ENCODE data around the gene PAQR5.

The PAQR5 gene

DNA sequence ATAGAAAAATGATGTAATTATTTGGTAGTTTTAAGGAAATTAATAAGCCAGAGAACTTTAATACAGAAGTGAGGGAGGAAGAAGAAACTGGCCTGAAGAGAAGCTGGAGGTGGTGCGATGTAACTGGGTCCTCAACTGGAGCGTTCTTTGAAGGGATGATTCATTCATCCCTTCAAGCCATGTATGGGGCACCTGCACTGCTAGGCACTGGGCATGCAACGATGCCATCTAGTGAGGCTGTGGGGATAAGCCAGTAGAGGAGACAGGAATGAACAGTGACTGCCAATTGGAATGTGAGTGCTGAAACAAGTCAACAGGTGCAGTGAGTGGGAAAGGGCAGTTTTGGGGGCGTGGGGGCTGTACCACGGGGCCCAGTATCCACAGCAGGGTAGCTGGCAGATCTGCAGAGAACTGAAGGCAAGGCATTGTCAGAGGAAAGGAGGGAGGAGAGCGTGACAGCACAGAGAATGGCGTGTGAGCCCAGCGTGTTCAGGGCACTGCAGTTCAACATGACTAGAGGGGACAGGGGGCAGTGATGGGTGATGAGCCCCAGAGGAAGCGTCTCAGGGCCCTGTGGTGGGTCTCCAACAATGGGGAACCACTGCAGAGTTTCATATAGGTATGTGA lies 111.6 kb downstream of the PAQR5 start:
- H3K27ac Mint-ChIP-seq, result no peak overlapping the region
- H3K27me3 Mint-ChIP-seq, result no peaks in the 10 kb centered on the region
- peaks cover 7% of the 10 kb centered on the region for H3K4me1 Mint-ChIP-seq (ENCODE audit: low read depth)
- no peaks in the 10 kb centered on the region for H3K36me3 Mint-ChIP-seq (ENCODE audit: low read depth)
- intact Hi-C loops (cut with micrococcal nuclease), result loop anchor here (10.0 kb wide), 1 partner anchor 246 kb away; the partner anchor contains the start of gene GLCE
- H3K4me3 Mint-ChIP-seq, result no peak overlapping the region
- no peaks in the 10 kb centered on the region for H3K9me3 Mint-ChIP-seq

DNA sequence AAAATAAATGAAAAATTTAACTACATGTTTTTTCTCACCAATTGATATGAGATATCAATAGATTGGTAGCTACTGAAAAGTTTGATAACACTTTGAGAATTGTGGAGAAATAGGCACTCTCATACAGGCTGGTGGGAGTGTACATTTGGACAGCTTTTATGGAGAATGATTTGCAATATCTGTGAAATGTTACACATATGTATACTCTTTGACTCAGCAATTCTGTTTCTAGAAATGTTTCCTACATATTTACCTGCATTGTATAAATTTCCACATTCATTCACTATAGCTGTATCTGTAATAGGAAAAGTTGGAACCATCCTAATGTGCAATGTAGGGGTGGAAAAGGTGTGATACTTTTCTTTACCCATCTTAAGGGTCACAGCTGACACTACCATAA lies 113.6 kb downstream of the PAQR5 start:
- peaks cover 7% of the 10 kb centered on the region for H3K4me1 Mint-ChIP-seq (ENCODE audit: low read depth)
- no peak overlapping the region for H3K4me3 Mint-ChIP-seq
- no peaks in the 10 kb centered on the region for H3K9me3 Mint-ChIP-seq
- intact Hi-C loops (cut with micrococcal nuclease), result loop anchor here (10.0 kb wide), 1 partner anchor 247 kb away; the partner anchor contains the start of gene GLCE
- H3K27ac Mint-ChIP-seq, result no peak overlapping the region
- H3K36me3 Mint-ChIP-seq (ENCODE audit: low read depth), result no peaks in the 10 kb centered on the region
- H3K27me3 Mint-ChIP-seq, result no peaks in the 10 kb centered on the region

- Mint-ChIP-seq H3K27me3 (no peaks in the 10 kb centered on the region), H3K9me3 (no peaks in the 10 kb centered on the region), H3K27ac (no peak overlapping the region), H3K4me1 (ENCODE audit: low read depth) (peaks cover 7% of the 10 kb centered on the region), H3K36me3 (ENCODE audit: low read depth) (no peaks in the 10 kb centered on the region), H3K4me3 (no peak overlapping the region)
- intact Hi-C loops (cut with micrococcal nuclease), result loop anchor here (10.0 kb wide), 1 partner anchor 248 kb away; the partner anchor contains the start of gene GLCE
These were observed 114.0 kb downstream of the PAQR5 start for GRCh38 chr15:69412701-69413100.

DNA sequence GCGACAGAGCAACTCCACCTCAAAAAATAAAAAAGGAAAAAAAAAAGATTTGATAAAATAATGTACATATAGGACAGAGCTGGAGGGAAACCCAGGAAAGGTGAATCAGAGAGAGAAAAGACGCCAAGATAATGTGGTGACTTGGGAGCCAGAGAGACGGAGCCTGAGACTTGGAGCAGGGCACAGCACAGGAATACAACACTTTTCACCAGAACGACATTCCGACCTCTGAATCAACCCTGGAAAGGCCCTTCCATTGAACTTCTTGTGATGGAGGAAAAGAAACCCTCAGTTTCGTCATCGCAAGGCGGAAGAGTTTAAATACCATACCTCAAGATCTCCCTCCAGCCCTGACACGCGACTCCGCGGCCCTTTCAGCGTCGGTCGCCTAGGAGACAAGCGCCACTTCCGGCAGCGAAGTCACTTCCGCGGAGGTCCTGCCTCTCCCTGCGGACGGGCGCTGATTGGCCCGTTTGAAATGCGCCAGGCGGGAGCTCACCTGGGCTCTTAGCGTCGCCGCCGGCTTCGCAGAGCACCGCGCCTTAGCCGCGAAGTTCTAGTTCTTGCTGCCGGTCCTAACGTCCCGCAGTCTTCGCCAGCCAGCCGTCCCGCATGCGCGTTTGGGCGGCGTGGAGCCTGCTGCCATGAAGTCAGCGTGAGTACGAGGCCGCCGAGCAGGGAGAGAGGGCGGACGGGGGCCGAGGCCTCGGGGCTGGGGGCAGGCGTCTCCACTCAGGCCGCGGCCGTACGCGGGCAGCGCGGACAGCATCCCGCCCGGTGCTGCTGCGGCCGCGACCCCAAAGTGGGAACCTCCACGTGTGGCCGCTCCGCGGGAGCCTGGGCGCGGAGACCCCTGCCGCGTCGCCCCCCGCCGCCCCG lies 115.3 kb downstream of the PAQR5 start, which contains the start of gene KIF23:
Gene KIF23, plus strand, starts transcription at position 528 of the 879 bp plus-strand sequence. Its CDS starts 117 bp downstream, at position 645.
- peak within 1 kb of the TSS; percentile 85 for H3K4me3 Mint-ChIP-seq
- H3K4me1 Mint-ChIP-seq (ENCODE audit: low read depth), result peaks cover 7% of the 10 kb centered on the region

GRCh38 chr15:69414701-69415167 lies 116.0 kb downstream of the PAQR5 start:
- Mint-ChIP-seq H3K27me3 (no peaks in the 10 kb centered on the region), H3K36me3 (ENCODE audit: low read depth) (no peaks in the 10 kb centered on the region), H3K4me3 (peak overlapping the region; percentile 85), H3K9me3 (no peaks in the 10 kb centered on the region), H3K4me1 (ENCODE audit: low read depth) (peaks cover 7% of the 10 kb centered on the region), H3K27ac (no peak overlapping the region)
- intact Hi-C loops (cut with micrococcal nuclease), result loop anchor here (1.0 to 10.0 kb wide), 3 partner anchors 38 to 250 kb away; partner anchors contain the start of genes GLCE and RPLP1

More for the DNA sequence above, 115.3 kb downstream of the PAQR5 start, which contains the start of gene KIF23:
- H3K36me3 Mint-ChIP-seq (ENCODE audit: low read depth), result no peaks in the 10 kb centered on the region
- H3K27me3 Mint-ChIP-seq, result no peaks in the 10 kb centered on the region
- no peaks in the 10 kb centered on the region for H3K9me3 Mint-ChIP-seq
- intact Hi-C loops (cut with micrococcal nuclease), result loop anchor here (1.0 to 10.0 kb wide), 3 partner anchors 38 to 249 kb away; partner anchors contain the start of genes GLCE and RPLP1
- H3K27ac Mint-ChIP-seq, result peak within 1 kb of the TSS; percentile 64

DNA sequence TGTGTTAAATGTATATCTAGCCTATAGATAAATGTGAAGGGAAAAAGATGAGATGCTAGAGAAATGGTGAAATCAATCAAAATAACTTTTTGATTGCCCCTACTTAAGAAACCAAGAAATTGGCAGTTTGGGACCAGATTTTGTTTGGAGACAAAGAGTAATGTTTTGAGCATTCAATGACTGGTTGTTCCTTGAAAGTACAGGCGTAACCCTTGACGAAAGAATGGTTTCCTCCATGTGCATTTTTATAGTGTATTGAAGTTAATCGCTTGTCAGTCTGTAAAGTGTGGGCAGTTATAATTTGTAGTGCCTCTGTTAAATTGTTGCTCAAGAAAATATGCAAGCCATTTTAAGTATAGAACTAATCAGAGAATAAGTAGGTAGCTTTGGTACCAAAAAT lies 116.7 kb downstream of the PAQR5 start:
- intact Hi-C loops (cut with micrococcal nuclease), result loop anchor here (2.0 to 10.0 kb wide), 2 partner anchors 47 to 251 kb away; partner anchors contain the start of gene GLCE
- H3K4me3 Mint-ChIP-seq, result no peak overlapping the region
- no peaks in the 10 kb centered on the region for H3K27me3 Mint-ChIP-seq
- peaks cover 7% of the 10 kb centered on the region for H3K4me1 Mint-ChIP-seq (ENCODE audit: low read depth)
- H3K36me3 Mint-ChIP-seq (ENCODE audit: low read depth), result no peaks in the 10 kb centered on the region
- H3K9me3 Mint-ChIP-seq, result no peaks in the 10 kb centered on the region
- no peak overlapping the region for H3K27ac Mint-ChIP-seq

- intact Hi-C loops (cut with micrococcal nuclease), result loop anchor here (10.0 kb wide), 1 partner anchor 253 kb away; the partner anchor contains the start of gene GLCE
- Mint-ChIP-seq H3K4me3 (no peak overlapping the region), H3K36me3 (ENCODE audit: low read depth) (no peaks in the 10 kb centered on the region), H3K4me1 (ENCODE audit: low read depth) (peaks cover 11% of the 10 kb centered on the region), H3K9me3 (no peaks in the 10 kb centered on the region), H3K27ac (no peak overlapping the region), H3K27me3 (no peaks in the 10 kb centered on the region)
These were observed 118.9 kb downstream of the PAQR5 start for GRCh38 chr15:69417581-69417980.

GRCh38 chr15:69421498-69421897 lies 122.8 kb downstream of the PAQR5 start:
- intact Hi-C loops (cut with micrococcal nuclease), result no loop called here
- Mint-ChIP-seq H3K9me3 (no peaks in the 10 kb centered on the region), H3K27ac (no peak overlapping the region), H3K27me3 (no peaks in the 10 kb centered on the region), H3K4me3 (no peak overlapping the region), H3K4me1 (ENCODE audit: low read depth) (peaks cover 5% of the 10 kb centered on the region), H3K36me3 (ENCODE audit: low read depth) (no peaks in the 10 kb centered on the region)

DNA sequence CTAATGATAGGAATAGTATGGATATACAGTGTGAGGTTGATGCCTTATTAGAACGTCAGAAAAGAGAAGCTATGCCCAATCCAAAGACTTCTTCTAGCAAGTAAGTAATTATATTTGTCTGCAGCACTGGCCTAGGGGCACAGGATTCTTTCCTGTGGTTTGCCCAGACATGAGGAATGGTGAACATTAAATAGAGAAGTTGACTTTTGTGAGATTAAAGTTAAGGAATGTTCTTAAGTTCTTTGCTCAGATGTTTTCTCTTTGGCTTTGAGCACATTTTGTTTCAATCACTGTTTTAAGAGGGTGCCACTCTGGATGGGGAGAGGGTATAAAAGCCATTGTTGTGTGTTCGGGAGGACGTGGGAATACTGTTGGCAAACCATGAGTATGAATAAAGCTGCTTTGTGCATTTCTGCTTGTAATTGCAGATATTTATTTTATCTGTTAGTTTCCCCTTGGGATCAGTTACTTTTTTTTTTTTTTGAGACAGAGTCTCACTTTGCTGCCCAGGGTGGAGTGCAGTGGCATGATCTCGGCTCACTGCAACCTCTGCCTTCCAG lies 123.7 kb downstream of the PAQR5 start:
- no peak overlapping the region for H3K4me3 Mint-ChIP-seq
- no peaks in the 10 kb centered on the region for H3K9me3 Mint-ChIP-seq
- peaks cover 5% of the 10 kb centered on the region for H3K4me1 Mint-ChIP-seq (ENCODE audit: low read depth)
- intact Hi-C loops (cut with micrococcal nuclease), result no loop called here
- no peaks in the 10 kb centered on the region for H3K27me3 Mint-ChIP-seq
- no peak overlapping the region for H3K27ac Mint-ChIP-seq
- H3K36me3 Mint-ChIP-seq (ENCODE audit: low read depth), result no peaks in the 10 kb centered on the region

DNA sequence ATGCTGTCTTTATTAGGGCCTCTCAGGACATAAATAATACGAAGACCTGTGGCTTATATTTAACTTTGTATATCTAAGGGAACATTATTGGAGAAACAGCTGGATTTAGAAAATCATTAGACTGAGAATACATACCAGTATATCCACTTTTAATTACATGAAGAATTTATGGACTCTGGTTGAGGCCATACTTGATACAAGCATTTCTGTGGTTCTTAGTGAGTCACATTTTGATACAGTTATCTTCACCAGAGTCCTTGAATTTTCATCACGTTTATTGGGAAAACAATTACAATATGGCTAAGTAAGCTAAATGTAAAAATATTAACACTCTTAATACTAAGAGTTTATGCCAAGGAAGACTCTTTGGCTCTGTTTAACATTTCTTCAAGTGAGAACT lies 125.3 kb downstream of the PAQR5 start:
- no peaks in the 10 kb centered on the region for H3K36me3 Mint-ChIP-seq (ENCODE audit: low read depth)
- H3K27me3 Mint-ChIP-seq, result no peaks in the 10 kb centered on the region
- H3K4me3 Mint-ChIP-seq, result no peak overlapping the region
- peaks cover 5% of the 10 kb centered on the region for H3K4me1 Mint-ChIP-seq (ENCODE audit: low read depth)
- no peaks in the 10 kb centered on the region for H3K9me3 Mint-ChIP-seq
- intact Hi-C loops (cut with micrococcal nuclease), result no loop called here
- no peak overlapping the region for H3K27ac Mint-ChIP-seq

GRCh38 chr15:69424748-69425413 lies 126.2 kb downstream of the PAQR5 start:
- intact Hi-C loops (cut with micrococcal nuclease), result no loop called here
- H3K4me3 Mint-ChIP-seq, result no peak overlapping the region
- H3K27me3 Mint-ChIP-seq, result no peaks in the 10 kb centered on the region
- H3K4me1 Mint-ChIP-seq (ENCODE audit: low read depth), result peaks cover 5% of the 10 kb centered on the region
- H3K36me3 Mint-ChIP-seq (ENCODE audit: low read depth), result no peaks in the 10 kb centered on the region
- no peak overlapping the region for H3K27ac Mint-ChIP-seq
- H3K9me3 Mint-ChIP-seq, result no peaks in the 10 kb centered on the region

GRCh38 chr15:69433831-69434230 lies 135.1 kb downstream of the PAQR5 start:
- Mint-ChIP-seq H3K9me3 (no peaks in the 10 kb centered on the region), H3K36me3 (ENCODE audit: low read depth) (no peaks in the 10 kb centered on the region), H3K4me3 (no peak overlapping the region), H3K4me1 (ENCODE audit: low read depth) (peaks cover 23% of the 10 kb centered on the region), H3K27ac (no peak overlapping the region), H3K27me3 (no peaks in the 10 kb centered on the region)
- intact Hi-C loops (cut with micrococcal nuclease), result no loop called here

DNA sequence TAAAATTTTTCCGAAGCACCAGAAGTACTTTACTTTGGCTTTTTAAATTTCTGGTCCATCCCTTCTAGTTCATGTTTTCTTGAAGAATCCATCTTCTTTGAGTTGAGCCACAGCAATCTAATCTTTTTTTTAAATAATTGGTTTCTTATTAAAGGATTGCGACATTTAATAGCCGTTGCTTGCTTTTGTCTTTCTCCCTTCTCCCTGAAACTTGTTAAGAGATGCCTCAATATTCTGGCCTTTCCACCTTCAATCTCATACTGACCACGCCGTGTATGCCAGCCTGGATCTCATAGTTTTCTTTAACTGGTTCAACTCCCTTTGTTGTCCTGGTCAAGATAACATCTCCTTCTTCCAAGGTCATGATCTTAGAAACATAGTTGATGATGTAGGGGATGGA lies 135.5 kb downstream of the PAQR5 start:
- peaks cover 26% of the 10 kb centered on the region for H3K4me1 Mint-ChIP-seq (ENCODE audit: low read depth)
- H3K27ac Mint-ChIP-seq, result no peak overlapping the region
- H3K9me3 Mint-ChIP-seq, result no peaks in the 10 kb centered on the region
- no peak overlapping the region for H3K4me3 Mint-ChIP-seq
- no peaks in the 10 kb centered on the region for H3K27me3 Mint-ChIP-seq
- no peaks in the 10 kb centered on the region for H3K36me3 Mint-ChIP-seq (ENCODE audit: low read depth)
- intact Hi-C loops (cut with micrococcal nuclease), result no loop called here
